Thyroid gland (tissue), 4 donors: ENCODE measurements around the gene MFF.

Experiments used
- CTCF ChIP-seq, 6 experiments: fragments of 200-600 bp in 3 of 6; fragments of 450-650 bp in 3 of 6; sonication (generic) in 3 of 6; IDR thresholded peaks; one replicate each; pipeline ENCODE4 v1.5.1; 2016 to 2019; ENCODE audit warnings: antibody characterized with exemption in 6 of 6, mild to moderate bottlenecking in 2 of 6, inconsistent platforms in 1 of 6, moderate library complexity in 1 of 6
- POLR2A ChIP-seq, 2 donors: fragments of 450-650 bp; IDR thresholded peaks; one replicate each; pipeline ENCODE4 v1.6.1; 2017; ENCODE audit warnings: antibody characterized with exemption in 2 of 2, mild to moderate bottlenecking in 2 of 2, moderate library complexity in 1 of 2

- TF ChIP-seq CTCF (IDR thresholded peaks at IDR 0.05) (no peak), POLR2A (IDR thresholded peaks at IDR 0.05) (no peak)
These were observed 39.3 kb upstream of the MFF start for GRCh38 chr2:227285741-227286236.
